Tibial nerve (tissue), 4 donors: ENCODE measurements around the gene APOBEC4. TPM values are rescaled to one million over a fixed set of nuclear protein-coding genes. Genes with fewer than 3 reads are reported as not detected.

Experiments used
- DNase-seq, 2 donors: peaks; one replicate each; pipeline ENCODE4 v3.0.0-alpha.2; 2019; ENCODE audit warnings: low spot score in 2 of 2
- H3K27ac ChIP-seq, 4 donors: fragments of 200-600 bp; sonication (generic) in 3 of 4; one replicate each; pipeline ENCODE4 v1.5.1; 2017 to 2019; ENCODE audit warnings: mild to moderate bottlenecking in 1 of 4
- H3K27me3 ChIP-seq, 2 donors: fragments of 200-600 bp; sonication (generic) in 1 of 2; one replicate each; pipeline versions ENCODE4 v1.5.1 to v1.6.0; 2017 to 2019
- H3K36me3 ChIP-seq, 3 donors: fragments of 200-600 bp; sonication (generic); one replicate each; pipeline ENCODE4 v1.5.1; 2018 to 2019
- H3K4me1 ChIP-seq, 4 donors: fragments of 200-600 bp; sonication (generic) in 3 of 4; one replicate each; pipeline ENCODE4 v1.5.1; 2017 to 2019
- H3K4me3 ChIP-seq, 4 donors: fragments of 200-600 bp; sonication (generic) in 3 of 4; one replicate each; pipeline ENCODE4 v1.5.1; 2017 to 2019; ENCODE audit warnings: mild to moderate bottlenecking in 1 of 4, moderate library complexity in 1 of 4
- H3K9me3 ChIP-seq, 4 donors: fragments of 200-600 bp; sonication (generic) in 3 of 4; one replicate each; pipeline ENCODE4 v1.5.1; 2017 to 2019
- EP300 ChIP-seq, 2 donors: sonication (generic); formaldehyde crosslinking; IDR thresholded peaks; one replicate each; pipeline ENCODE4 v1.6.1; 2017; ENCODE audit warnings: antibody characterized with exemption in 2 of 2, mild to moderate bottlenecking in 1 of 2
- POLR2A ChIP-seq, 2 donors: fragments of 450-650 bp; IDR thresholded peaks; one replicate each; pipeline ENCODE4 v1.6.1; 2017; ENCODE audit warnings: antibody characterized with exemption in 2 of 2, mild to moderate bottlenecking in 2 of 2, moderate library complexity in 2 of 2
- WGBS, 2 donors: methylation state at CpG; one replicate each; pipeline ENCODE4 v1.1.5; 2018; 5-methylcytosine and 5-hydroxymethylcytosine counted together
- total RNA-seq, 4 donors: library from RNA; depleted of rRNA; stranded (reverse); fragments of >200 nt; gene quantifications; one replicate each; pipeline ENCODE4 v1.1.0, GENCODE V29; 2016
- TF ChIP-seq, protein P1 (sequence below), 5 experiments: fragments of 200-600 bp in 3 of 5; fragments of 450-650 bp in 2 of 5; sonication (generic) in 3 of 5; IDR thresholded peaks; one replicate each; pipeline ENCODE4 v1.5.1; 2016 to 2019; ENCODE audit warnings: antibody characterized with exemption in 5 of 5, mild to moderate bottlenecking in 3 of 5, moderate library complexity in 2 of 5

Gene APOBEC4
- total RNA-seq, 4 donors from 2014 or later, result not detected

DNA sequence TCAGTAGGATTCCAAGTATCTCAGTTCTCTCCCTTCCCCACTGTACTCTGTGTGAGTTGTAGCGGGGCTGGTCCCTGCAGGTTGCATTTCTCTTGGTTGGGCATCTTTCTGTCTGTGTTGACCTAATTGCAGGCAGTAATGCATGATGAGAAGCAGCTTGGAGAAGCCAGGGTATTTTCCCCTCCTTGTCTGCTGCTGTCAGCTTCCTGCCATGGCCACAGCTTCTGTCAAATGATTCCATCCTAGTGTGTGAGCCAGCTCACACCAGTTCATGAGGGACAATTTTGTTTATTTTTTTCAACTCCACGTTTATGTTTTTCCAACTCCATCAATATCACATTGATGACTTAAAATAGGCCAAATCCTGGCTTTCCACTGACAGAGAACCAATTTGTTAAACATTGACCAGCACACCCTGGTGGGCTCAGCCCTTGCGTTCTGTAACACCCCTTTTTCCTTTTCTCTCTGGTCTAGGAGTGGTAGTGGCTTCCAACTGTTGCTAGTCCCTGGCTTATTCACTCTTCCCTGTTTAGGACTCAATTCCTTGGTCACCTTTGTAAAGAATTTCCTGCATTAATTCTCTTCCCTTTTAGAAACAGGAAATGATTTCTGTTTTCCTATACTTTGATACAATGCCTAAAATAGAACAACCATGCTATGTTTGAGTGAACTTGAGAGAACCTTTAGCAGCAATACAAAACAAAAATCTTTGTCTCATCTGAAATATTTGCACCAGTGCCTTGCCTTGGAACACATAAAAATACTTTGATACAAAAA is 44.9 kb upstream of the APOBEC4 start:
- TF ChIP-seq EP300 (IDR thresholded peaks at IDR 0.05), result no peak
- TF ChIP-seq, protein P1, sequence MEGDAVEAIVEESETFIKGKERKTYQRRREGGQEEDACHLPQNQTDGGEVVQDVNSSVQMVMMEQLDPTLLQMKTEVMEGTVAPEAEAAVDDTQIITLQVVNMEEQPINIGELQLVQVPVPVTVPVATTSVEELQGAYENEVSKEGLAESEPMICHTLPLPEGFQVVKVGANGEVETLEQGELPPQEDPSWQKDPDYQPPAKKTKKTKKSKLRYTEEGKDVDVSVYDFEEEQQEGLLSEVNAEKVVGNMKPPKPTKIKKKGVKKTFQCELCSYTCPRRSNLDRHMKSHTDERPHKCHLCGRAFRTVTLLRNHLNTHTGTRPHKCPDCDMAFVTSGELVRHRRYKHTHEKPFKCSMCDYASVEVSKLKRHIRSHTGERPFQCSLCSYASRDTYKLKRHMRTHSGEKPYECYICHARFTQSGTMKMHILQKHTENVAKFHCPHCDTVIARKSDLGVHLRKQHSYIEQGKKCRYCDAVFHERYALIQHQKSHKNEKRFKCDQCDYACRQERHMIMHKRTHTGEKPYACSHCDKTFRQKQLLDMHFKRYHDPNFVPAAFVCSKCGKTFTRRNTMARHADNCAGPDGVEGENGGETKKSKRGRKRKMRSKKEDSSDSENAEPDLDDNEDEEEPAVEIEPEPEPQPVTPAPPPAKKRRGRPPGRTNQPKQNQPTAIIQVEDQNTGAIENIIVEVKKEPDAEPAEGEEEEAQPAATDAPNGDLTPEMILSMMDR (IDR thresholded peaks at IDR 0.05), result no peak
- TF ChIP-seq POLR2A (IDR thresholded peaks at IDR 0.05), result no peak
- 71 to 77% methylated on average over 3 of the region's 3 CpGs for WGBS, 2 donors

DNA sequence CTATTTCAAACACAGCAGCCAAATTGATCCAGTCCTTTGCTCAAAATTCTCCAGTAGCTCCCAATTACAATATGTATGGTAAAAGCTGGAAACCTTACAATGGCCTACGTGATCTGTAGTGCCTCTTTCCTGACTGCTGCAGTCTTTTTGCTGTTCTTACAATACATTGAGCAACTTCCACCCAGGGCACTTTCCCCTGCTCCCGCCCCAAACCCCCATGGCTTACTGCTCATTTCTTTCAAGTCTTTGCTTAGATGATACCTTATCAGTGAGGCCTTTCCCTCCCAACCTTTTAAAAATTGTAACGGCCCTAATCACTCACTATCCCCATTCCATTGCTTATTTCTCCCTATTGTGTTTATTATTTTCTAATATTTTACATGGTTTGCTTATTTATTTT is 43.9 kb upstream of the APOBEC4 start:
- Histone ChIP-seq H3K27me3 (no peaks in the 10 kb centered on the region), H3K4me3 (no peak overlapping the region), H3K36me3 (no peaks in the 10 kb centered on the region), H3K27ac (no peak overlapping the region), H3K9me3 (no peaks in the 10 kb centered on the region), H3K4me1 (peaks cover 0 to 22% (median 4%) of the 10 kb centered on the region in 4 donors)
- no peak for DNase-seq
- TF ChIP-seq, protein P1 (IDR thresholded peaks at IDR 0.05), result no peak
- no peak for TF ChIP-seq EP300 (IDR thresholded peaks at IDR 0.05)
- TF ChIP-seq POLR2A (IDR thresholded peaks at IDR 0.05), result no peak
- 93 to 98% methylated on average over 3 of the region's 3 CpGs for WGBS, 2 donors

More for the DNA sequence above, 44.9 kb upstream of the APOBEC4 start:
- Histone ChIP-seq H3K27ac (no peak overlapping the region), H3K27me3 (no peaks in the 10 kb centered on the region), H3K36me3 (no peaks in the 10 kb centered on the region), H3K4me3 (no peak overlapping the region), H3K4me1 (peaks cover 0 to 22% (median 4%) of the 10 kb centered on the region in 4 donors), H3K9me3 (no peaks in the 10 kb centered on the region)
- no peak for DNase-seq

DNA sequence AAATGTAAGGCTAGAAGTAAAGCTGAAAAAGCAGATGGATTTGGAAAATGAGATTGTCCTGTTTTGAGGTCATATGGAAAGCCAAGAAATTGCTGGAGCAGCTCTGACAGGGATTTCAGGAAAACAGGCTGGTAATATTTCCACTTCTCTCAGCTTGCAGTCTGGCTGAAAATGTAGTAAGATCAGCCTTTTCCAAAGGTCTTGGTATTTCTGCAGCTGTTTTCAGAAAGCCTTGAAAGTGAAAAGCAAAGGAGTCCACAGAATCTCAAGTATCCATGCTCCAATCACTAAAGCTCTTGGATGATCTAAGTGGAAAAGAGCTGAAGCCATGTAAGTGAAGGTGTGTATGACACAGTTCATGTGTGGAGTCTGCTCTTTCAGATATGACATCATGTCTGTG is 41.6 kb upstream of the APOBEC4 start:
- H3K36me3 ChIP-seq, result no peaks in the 10 kb centered on the region
- no peak overlapping the region for H3K27ac ChIP-seq
- H3K4me1 ChIP-seq, result peaks cover 0 to 18% (median 4%) of the 10 kb centered on the region in 4 donors
- no peak overlapping the region for H3K4me3 ChIP-seq
- no peak for DNase-seq
- no peak for TF ChIP-seq EP300 (IDR thresholded peaks at IDR 0.05)
- TF ChIP-seq, protein P1 (IDR thresholded peaks at IDR 0.05), result no peak
- TF ChIP-seq POLR2A (IDR thresholded peaks at IDR 0.05), result no peak
- H3K9me3 ChIP-seq, result no peaks in the 10 kb centered on the region
- H3K27me3 ChIP-seq, result no peaks in the 10 kb centered on the region

- TF ChIP-seq POLR2A (IDR thresholded peaks at IDR 0.05) (no peak), EP300 (IDR thresholded peaks at IDR 0.05) (no peak)
- TF ChIP-seq, protein P1 (IDR thresholded peaks at IDR 0.05), result no peak
- H3K27me3 ChIP-seq, result no peaks in the 10 kb centered on the region
- no peaks in the 10 kb centered on the region for H3K9me3 ChIP-seq
- no peaks in the 10 kb centered on the region for H3K36me3 ChIP-seq
- H3K4me3 ChIP-seq, result no peak overlapping the region
- no peak overlapping the region for H3K27ac ChIP-seq
- peaks cover 0 to 15% (median 4%) of the 10 kb centered on the region in 4 donors for H3K4me1 ChIP-seq
- 10 to 25% methylated on average over 1 of the region's 1 CpG for WGBS, 2 donors
- no peak for DNase-seq
Measured at GRCh38 chr1:183694066-183694465, 41.0 kb upstream of the APOBEC4 start.

DNA sequence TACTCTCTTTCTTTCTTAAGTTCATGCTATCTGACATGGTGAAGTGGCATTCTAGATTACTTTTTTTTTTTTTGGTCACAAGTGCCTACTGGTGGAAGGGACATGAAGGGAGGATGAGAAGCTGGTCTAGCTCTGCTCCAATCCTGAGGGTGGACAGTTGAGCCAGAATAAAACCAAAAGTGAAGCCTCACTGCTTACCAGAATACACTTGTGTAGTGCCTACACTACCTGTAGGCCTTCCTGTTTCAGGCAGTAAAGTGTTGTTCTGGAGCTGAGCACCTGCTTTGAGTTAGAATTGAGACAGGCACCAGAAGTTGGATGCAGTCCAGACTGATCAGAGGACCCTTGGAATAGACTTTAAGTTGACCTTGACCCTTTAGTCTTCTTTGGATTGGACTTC is 40.4 kb upstream of the APOBEC4 start:
- no peaks in the 10 kb centered on the region for H3K36me3 ChIP-seq
- TF ChIP-seq EP300 (IDR thresholded peaks at IDR 0.05) (no peak), POLR2A (IDR thresholded peaks at IDR 0.05) (no peak)
- TF ChIP-seq, protein P1 (IDR thresholded peaks at IDR 0.05), result no peak
- peaks cover 0 to 15% (median 4%) of the 10 kb centered on the region in 4 donors for H3K4me1 ChIP-seq
- no peaks in the 10 kb centered on the region for H3K9me3 ChIP-seq
- H3K27me3 ChIP-seq, result no peaks in the 10 kb centered on the region
- no peak overlapping the region for H3K4me3 ChIP-seq
- no peak for DNase-seq
- H3K27ac ChIP-seq, result no peak overlapping the region
